Measurements from ENCODE around the gene MAPRE3. TPM values are rescaled to one million over a fixed set of nuclear protein-coding genes. Genes with fewer than 3 reads are reported as not detected.

MAPRE3 gene
- total RNA-seq, 2 experiments from 2014 or later, result 2.7 TPM

GRCh38 chr2:27025861-27026851 is 55.7 kb downstream of the MAPRE3 start:
- POLR2A ChIA-PET, result interaction anchor here (1.1 kb wide), 1 partner anchor 25 kb away, joined by 3 read pairs; no protein-coding TSS in a partner anchor
- Mint-ChIP-seq H3K4me1 (peaks cover 23% of the 10 kb centered on the region), H3K27me3 (no peaks in the 10 kb centered on the region), H3K4me3 (no peak overlapping the region), H3K27ac (no peak overlapping the region), H3K9me3 (no peaks in the 10 kb centered on the region), H3K36me3 (ENCODE audit: low read depth) (peaks cover 13% of the 10 kb centered on the region)
- CTCF ChIA-PET, result no interaction called here
- DNase-seq, result no peak

- DNase-seq, result no peak
- ChIA-PET POLR2A (no interaction called here), CTCF (interaction anchor here (1.1 kb wide), 1 partner anchor 11 kb away, joined by 4 read pairs; no protein-coding TSS in a partner anchor)
- no peaks in the 10 kb centered on the region for H3K9me3 Mint-ChIP-seq
- peaks cover 17% of the 10 kb centered on the region for H3K36me3 Mint-ChIP-seq (ENCODE audit: low read depth)
- no peak overlapping the region for H3K27ac Mint-ChIP-seq
- no peak overlapping the region for H3K4me3 Mint-ChIP-seq
- peaks cover 34% of the 10 kb centered on the region for H3K4me1 Mint-ChIP-seq
- H3K27me3 Mint-ChIP-seq, result no peaks in the 10 kb centered on the region
Measured at GRCh38 chr2:27027211-27027651, 56.8 kb downstream of the MAPRE3 start.

DNA sequence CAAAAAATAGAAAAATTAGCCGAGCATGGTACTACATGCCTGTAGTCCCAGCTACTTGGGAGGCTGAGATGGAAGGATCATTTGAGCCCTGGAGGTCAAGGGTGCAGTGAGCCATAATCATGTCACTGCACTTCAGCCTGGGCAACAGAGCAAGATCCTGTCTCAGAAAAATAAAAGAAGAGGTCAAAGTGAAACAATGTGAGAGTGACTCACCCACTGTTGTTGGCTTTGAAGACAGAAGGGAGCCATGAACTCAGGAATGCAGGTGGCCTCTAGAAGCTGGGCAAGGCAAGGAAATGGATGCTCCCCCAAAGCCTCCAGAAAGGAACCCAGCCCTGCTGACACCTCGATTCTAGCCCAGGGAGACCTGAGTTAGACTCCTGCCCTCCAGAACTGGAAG is 58.6 kb downstream of the MAPRE3 start:
- H3K36me3 Mint-ChIP-seq (ENCODE audit: low read depth), result peaks cover 32% of the 10 kb centered on the region
- ChIA-PET POLR2A (no interaction called here), CTCF (no interaction called here)
- H3K27ac Mint-ChIP-seq, result no peak overlapping the region
- DNase-seq, result no peak
- H3K4me1 Mint-ChIP-seq, result peaks cover 45% of the 10 kb centered on the region
- H3K27me3 Mint-ChIP-seq, result no peaks in the 10 kb centered on the region
- no peak overlapping the region for H3K4me3 Mint-ChIP-seq
- no peaks in the 10 kb centered on the region for H3K9me3 Mint-ChIP-seq

DNA sequence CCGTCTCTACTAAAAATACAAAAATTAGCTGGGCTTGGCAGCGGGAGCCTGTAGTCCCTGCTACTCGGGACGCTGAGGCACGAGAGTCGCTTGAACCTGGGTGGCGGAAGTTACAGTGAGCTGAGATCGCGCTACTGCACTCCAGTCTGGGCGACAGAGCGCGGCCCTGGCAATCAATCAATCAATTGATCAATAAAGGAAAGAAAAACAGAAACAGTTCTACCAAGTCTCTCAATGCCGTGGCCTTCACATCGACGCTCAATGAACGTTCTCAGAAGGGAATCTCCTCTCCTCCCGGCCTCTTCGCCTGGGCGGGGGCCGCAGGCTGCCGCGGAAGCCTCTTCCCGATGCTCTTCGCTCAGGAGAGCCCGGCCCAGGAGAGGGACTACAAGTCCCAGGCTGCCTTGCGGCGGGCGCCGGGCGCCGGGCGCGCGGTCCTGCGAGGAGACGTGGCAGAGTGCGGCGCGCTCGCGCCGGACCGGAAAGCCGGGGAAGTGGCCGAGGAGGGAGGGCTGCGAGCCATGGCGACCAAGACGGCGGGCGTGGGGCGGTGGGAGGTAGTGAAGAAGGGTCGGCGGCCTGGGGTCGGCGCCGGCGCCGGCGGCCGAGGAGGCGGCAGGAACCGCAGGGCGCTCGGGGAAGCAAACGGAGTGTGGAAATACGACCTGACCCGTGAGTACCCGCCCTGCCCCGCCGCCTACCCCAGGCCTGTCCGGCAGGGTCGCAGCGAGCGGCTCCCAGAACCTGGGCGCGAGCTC is 62.2 kb downstream of the MAPRE3 start, which contains the start of gene TMEM214:
TSS of gene TMEM214 (plus strand) at position 471 of the 758 bp plus-strand sequence. CDS start at position 522, 51 bp downstream.
- POLR2A ChIA-PET, result interaction anchor here (0.9 to 5.3 kb wide), 11 partner anchors 11 to 247 kb away, joined by 3 to 54 read pairs (median 5); partner anchors contain the start of genes AGBL5, ATRAID, CENPA and OST4
- peak; percentile 87 for DNase-seq
- CTCF ChIA-PET, result interaction anchor here (1.1 to 2.7 kb wide), 6 partner anchors 13 to 187 kb away, joined by 3 to 18 read pairs (median 3); partner anchors contain the start of gene AGBL5
- Mint-ChIP-seq H3K9me3 (no peaks in the 10 kb centered on the region), H3K27ac (peak within 1 kb of the TSS; percentile 86), H3K4me3 (peak within 1 kb of the TSS; percentile 93), H3K27me3 (no peaks in the 10 kb centered on the region), H3K4me1 (peaks cover 62% of the 10 kb centered on the region), H3K36me3 (ENCODE audit: low read depth) (peaks cover 63% of the 10 kb centered on the region)

DNA sequence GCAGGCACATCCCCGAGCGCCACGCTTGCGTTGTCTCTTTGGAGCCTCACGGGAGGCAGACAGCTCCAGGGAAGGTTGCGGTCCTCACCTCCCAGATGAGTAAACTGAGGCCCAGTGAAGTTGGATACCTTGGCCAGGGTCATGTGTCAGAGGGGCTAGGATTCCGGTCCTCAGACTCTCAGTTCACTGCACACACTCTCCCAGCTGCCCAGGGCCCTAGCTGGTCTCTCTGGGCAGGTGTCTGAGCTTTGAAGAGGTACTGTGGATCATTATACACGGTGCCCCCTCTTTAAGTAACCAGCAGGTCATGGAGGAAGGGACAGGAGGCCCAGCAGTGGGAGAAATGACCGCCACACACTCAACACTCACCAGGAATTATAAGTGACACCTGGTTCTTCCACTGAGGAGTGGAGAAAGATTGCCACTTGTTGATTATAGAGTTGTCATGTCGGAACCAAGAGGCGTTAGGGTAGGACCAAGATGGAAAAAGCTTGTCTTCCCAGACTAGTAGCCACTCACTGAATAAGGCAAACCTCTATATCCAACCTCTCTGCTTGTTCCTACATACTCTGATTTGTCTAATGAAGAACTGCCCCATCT is 62.9 kb downstream of the MAPRE3 start:
- Mint-ChIP-seq H3K4me3 (peak overlapping the region; percentile 93), H3K27me3 (no peaks in the 10 kb centered on the region), H3K9me3 (no peaks in the 10 kb centered on the region), H3K27ac (peak overlapping the region; percentile 86), H3K4me1 (peaks cover 60% of the 10 kb centered on the region), H3K36me3 (ENCODE audit: low read depth) (peaks cover 69% of the 10 kb centered on the region)
- DNase-seq, result no peak
- POLR2A ChIA-PET, result interaction anchor here (0.9 to 5.3 kb wide), 10 partner anchors 12 to 247 kb away, joined by 3 to 54 read pairs (median 5); partner anchors contain the start of genes AGBL5, ATRAID, CENPA and OST4
- CTCF ChIA-PET, result interaction anchor here (0.6 to 2.7 kb wide), 9 partner anchors 12 to 380 kb away, joined by 3 to 18 read pairs (median 3); partner anchors contain the start of gene AGBL5

- H3K4me1 Mint-ChIP-seq, result peaks cover 36% of the 10 kb centered on the region
- ChIA-PET POLR2A (interaction anchor here (4.7 kb wide), 1 partner anchor 13 kb away, joined by 28 read pairs; the partner anchor contains the start of gene AGBL5), CTCF (interaction anchor here (4.0 kb wide), 1 partner anchor 13 kb away, joined by 11 read pairs; the partner anchor contains the start of gene AGBL5)
Measured at GRCh38 chr2:27038012-27038411, 67.6 kb downstream of the MAPRE3 start.

DNA sequence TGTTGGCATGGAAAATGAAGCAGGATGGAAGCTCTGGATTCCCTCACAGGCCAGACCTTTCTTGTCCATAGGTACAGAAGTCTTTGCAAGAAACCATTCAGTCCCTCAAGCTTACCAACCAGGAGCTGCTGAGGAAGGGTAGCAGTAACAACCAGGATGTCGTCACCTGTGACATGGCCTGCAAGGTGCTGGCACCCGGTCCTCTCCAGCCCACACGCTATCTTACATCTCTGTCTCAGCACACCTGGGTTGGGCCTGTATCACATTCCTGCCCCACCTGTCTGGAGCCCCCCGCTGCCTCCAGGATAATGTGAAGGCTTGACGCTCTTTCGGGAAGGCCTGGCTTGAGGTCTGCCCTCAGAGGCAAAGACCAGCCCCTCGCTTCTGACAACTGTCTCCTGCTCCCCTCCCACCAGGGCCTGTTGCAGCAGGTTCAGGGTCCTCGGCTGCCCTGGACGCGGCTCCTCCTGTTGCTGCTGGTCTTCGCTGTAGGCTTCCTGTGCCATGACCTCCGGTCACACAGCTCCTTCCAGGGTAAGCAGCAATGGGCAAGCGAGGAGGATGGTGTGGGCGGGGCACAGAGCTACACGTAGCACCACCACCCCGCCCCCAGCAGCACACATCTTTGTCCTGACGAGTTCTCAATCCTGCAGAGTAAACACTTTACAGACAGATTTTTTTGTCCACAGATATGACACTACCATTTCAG is 68.3 kb downstream of the MAPRE3 start:
- H3K4me1 Mint-ChIP-seq, result peaks cover 31% of the 10 kb centered on the region
- POLR2A ChIA-PET, result interaction anchor here (4.7 kb wide), 1 partner anchor 12 kb away, joined by 28 read pairs; the partner anchor contains the start of gene AGBL5
- no peak for DNase-seq
- H3K27me3 Mint-ChIP-seq, result no peaks in the 10 kb centered on the region
- no peaks in the 10 kb centered on the region for H3K9me3 Mint-ChIP-seq
- CTCF ChIA-PET, result no interaction called here
- peaks cover 84% of the 10 kb centered on the region for H3K36me3 Mint-ChIP-seq (ENCODE audit: low read depth)
- no peak overlapping the region for H3K27ac Mint-ChIP-seq
- H3K4me3 Mint-ChIP-seq, result no peak overlapping the region

More at GRCh38 chr2:27038012-27038411, 67.6 kb downstream of the MAPRE3 start:
- Mint-ChIP-seq H3K27me3 (no peaks in the 10 kb centered on the region), H3K27ac (no peak overlapping the region), H3K9me3 (no peaks in the 10 kb centered on the region), H3K36me3 (ENCODE audit: low read depth) (peaks cover 89% of the 10 kb centered on the region), H3K4me3 (no peak overlapping the region)
- no peak for DNase-seq

GRCh38 chr2:27039426-27039825 is 69.0 kb downstream of the MAPRE3 start:
- peaks cover 78% of the 10 kb centered on the region for H3K36me3 Mint-ChIP-seq (ENCODE audit: low read depth)
- no peaks in the 10 kb centered on the region for H3K9me3 Mint-ChIP-seq
- no peak overlapping the region for H3K4me3 Mint-ChIP-seq
- ChIA-PET CTCF (no interaction called here), POLR2A (interaction anchor here (1.1 to 4.7 kb wide), 2 partner anchors 11 to 32 kb away, joined by 4 to 28 read pairs; partner anchors contain the start of genes AGBL5 and OST4)
- no peak overlapping the region for H3K27ac Mint-ChIP-seq
- H3K4me1 Mint-ChIP-seq, result peaks cover 25% of the 10 kb centered on the region
- no peak for DNase-seq
- H3K27me3 Mint-ChIP-seq, result no peaks in the 10 kb centered on the region

DNA sequence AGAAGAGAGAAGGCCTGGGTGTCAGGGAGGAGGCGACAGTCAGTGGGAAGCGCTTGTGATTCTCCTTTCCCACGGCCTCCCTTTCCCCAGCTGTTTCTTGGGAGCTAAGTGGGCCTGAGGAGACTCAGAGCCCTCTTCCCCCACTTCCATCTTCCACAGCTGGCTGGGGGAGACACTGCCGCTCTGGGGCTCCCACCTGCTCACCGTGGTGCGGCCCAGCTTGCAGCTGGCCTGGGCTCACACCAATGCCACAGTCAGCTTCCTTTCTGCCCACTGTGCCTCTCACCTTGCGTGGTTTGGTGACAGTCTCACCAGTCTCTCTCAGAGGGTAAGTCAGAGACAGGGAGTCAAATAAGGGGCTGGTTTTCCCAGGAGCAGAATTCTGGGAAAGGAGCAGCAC is 69.4 kb downstream of the MAPRE3 start:
- no peaks in the 10 kb centered on the region for H3K27me3 Mint-ChIP-seq
- no peak overlapping the region for H3K4me3 Mint-ChIP-seq
- H3K9me3 Mint-ChIP-seq, result no peaks in the 10 kb centered on the region
- no peak overlapping the region for H3K27ac Mint-ChIP-seq
- ChIA-PET POLR2A (interaction anchor here (1.1 to 4.7 kb wide), 2 partner anchors 11 to 32 kb away, joined by 4 to 28 read pairs; partner anchors contain the start of genes AGBL5 and OST4), CTCF (no interaction called here)
- no peak for DNase-seq
- peaks cover 21% of the 10 kb centered on the region for H3K4me1 Mint-ChIP-seq
- peaks cover 80% of the 10 kb centered on the region for H3K36me3 Mint-ChIP-seq (ENCODE audit: low read depth)

DNA sequence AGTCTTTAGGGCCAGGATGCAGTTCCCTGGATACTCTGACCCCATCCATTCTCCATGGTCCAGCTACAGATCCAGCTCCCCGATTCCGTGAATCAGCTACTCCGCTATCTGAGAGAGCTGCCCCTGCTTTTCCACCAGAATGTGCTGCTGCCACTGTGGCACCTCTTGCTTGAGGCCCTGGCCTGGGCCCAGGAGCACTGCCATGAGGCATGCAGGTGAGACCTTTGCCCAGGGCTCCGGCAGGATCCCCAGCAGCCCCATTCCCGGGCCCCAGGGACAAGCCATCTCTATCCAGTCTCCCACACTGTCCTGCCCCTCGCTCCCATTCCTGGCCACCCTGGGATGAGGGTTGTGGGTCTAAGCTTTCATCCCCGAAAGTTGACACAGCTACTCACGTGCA is 69.8 kb downstream of the MAPRE3 start:
- H3K27me3 Mint-ChIP-seq, result no peaks in the 10 kb centered on the region
- no peaks in the 10 kb centered on the region for H3K9me3 Mint-ChIP-seq
- ChIA-PET CTCF (no interaction called here), POLR2A (interaction anchor here (1.1 to 4.7 kb wide), 2 partner anchors 10 to 31 kb away, joined by 4 to 28 read pairs; partner anchors contain the start of genes AGBL5 and OST4)
- no peak overlapping the region for H3K27ac Mint-ChIP-seq
- H3K4me1 Mint-ChIP-seq, result peaks cover 16% of the 10 kb centered on the region
- no peak overlapping the region for H3K4me3 Mint-ChIP-seq
- no peak for DNase-seq
- H3K36me3 Mint-ChIP-seq (ENCODE audit: low read depth), result peaks cover 76% of the 10 kb centered on the region

DNA sequence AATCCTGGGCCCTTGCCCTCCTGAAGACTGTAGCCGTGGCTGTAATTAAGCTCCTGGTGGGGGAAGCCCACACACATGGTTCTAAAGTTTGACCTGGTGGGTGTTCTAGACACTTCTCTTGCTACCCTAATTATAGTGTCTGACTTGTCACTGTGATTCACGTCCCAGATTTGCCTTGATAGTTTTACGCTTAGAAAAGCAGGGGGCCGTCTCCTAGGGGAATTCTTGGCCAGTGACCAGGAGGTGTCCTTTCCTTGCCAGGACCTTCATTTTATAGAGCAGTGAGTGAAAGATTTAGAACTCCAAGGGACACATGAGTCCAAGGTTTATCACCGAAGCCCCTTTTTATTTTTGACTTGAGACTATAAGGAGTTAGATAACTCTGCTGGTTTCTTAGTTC is 71.3 kb downstream of the MAPRE3 start:
- ChIA-PET CTCF (no interaction called here), POLR2A (interaction anchor here (1.6 kb wide), 1 partner anchor 9 kb away, joined by 3 read pairs; no protein-coding TSS in a partner anchor)
- no peak overlapping the region for H3K4me3 Mint-ChIP-seq
- no peaks in the 10 kb centered on the region for H3K9me3 Mint-ChIP-seq
- DNase-seq, result no peak
- H3K27ac Mint-ChIP-seq, result no peak overlapping the region
- H3K36me3 Mint-ChIP-seq (ENCODE audit: low read depth), result peaks cover 64% of the 10 kb centered on the region
- peaks cover 11% of the 10 kb centered on the region for H3K4me1 Mint-ChIP-seq
- H3K27me3 Mint-ChIP-seq, result no peaks in the 10 kb centered on the region

Measured in activated CD4-positive, alpha-beta memory T cell treated with anti-CD3 and anti-CD28 coated beads, Interleukin-2, amount 10 ng/mL, durations not matched to agents 7 days and 5 days (primary cell).